H9 (cell line): ENCODE data around the gene FAM83F. TPM values are rescaled to one million over a fixed set of nuclear protein-coding genes. Genes with fewer than 3 reads are reported as not detected.

Experiments used
- DNase-seq: peaks from one replicate; pipeline ENCODE4 v3.0.0-alpha.2; 2017
- H2AFZ ChIP-seq: one replicate; pipeline ENCODE4 v1.6.1; 2013; ENCODE audit warnings: mild to moderate bottlenecking, low read length, control low read depth, moderate library complexity
- H2AK5ac ChIP-seq: 2 replicates; pipeline ENCODE4 v1.6.1; 2013; ENCODE audit warnings: low read length, control low read depth, mixed read lengths; ENCODE audit not compliant: insufficient read length
- H2BK120ac ChIP-seq: one replicate; pipeline ENCODE4 v1.6.1; 2013; ENCODE audit warnings: low read depth, mild to moderate bottlenecking, low read length, control low read depth, inconsistent platforms; ENCODE audit not compliant: poor library complexity, severe bottlenecking
- H2BK12ac ChIP-seq: 2 replicates; pipeline ENCODE4 v1.6.1; 2013; ENCODE audit warnings: low read length, control low read depth, mixed read lengths, low read depth; ENCODE audit not compliant: insufficient read length
- H2BK15ac ChIP-seq: 2 replicates; pipeline ENCODE4 v1.6.1; 2013; ENCODE audit warnings: low read depth, low read length, control low read depth
- H2BK20ac ChIP-seq: one replicate; pipeline ENCODE4 v1.6.1; 2013; ENCODE audit warnings: low read depth, mild to moderate bottlenecking, low read length, control low read depth, inconsistent platforms; ENCODE audit not compliant: poor library complexity, severe bottlenecking
- H2BK5ac ChIP-seq: 2 replicates; pipeline ENCODE4 v1.6.1; 2013; ENCODE audit warnings: low read length, control low read depth, mixed read lengths; ENCODE audit not compliant: insufficient read length
- H3K14ac ChIP-seq: 2 replicates; pipeline ENCODE4 v1.6.1; 2013; ENCODE audit warnings: low read length, control low read depth; ENCODE audit not compliant: insufficient read depth
- H3K18ac ChIP-seq: 2 replicates; pipeline ENCODE4 v1.6.1; 2013; ENCODE audit warnings: low read depth, mild to moderate bottlenecking, mixed read lengths, low read length, control low read depth; ENCODE audit not compliant: insufficient read length
- H3K23ac ChIP-seq: 2 replicates; pipeline ENCODE4 v1.6.1; 2013; ENCODE audit warnings: low read length, control low read depth, mixed read lengths, low read depth; ENCODE audit not compliant: insufficient read length
- H3K23me2 ChIP-seq: 2 replicates; pipeline ENCODE4 v1.6.1; 2013; ENCODE audit warnings: low read depth, mild to moderate bottlenecking, mixed read lengths, low read length, control low read depth; ENCODE audit not compliant: insufficient read length, poor library complexity, severe bottlenecking
- H3K27ac ChIP-seq: 2 replicates; pipeline ENCODE4 v1.5.1; 2013; ENCODE audit warnings: low read length, control low read depth, mixed read lengths, low read depth; ENCODE audit not compliant: insufficient read length
- H3K27me3 ChIP-seq: 2 replicates; pipeline ENCODE4 v1.6.1; 2013; ENCODE audit warnings: low read length, control low read depth, inconsistent platforms; ENCODE audit not compliant: insufficient read depth
- H3K4ac ChIP-seq: 2 replicates; pipeline ENCODE4 v1.6.1; 2013; ENCODE audit warnings: low read depth, mild to moderate bottlenecking, control low read depth, inconsistent platforms, low read length, moderate library complexity
- H3K4me1 ChIP-seq: 2 replicates; pipeline ENCODE4 v1.6.1; 2013; ENCODE audit warnings: low read length, control low read depth, inconsistent platforms; ENCODE audit not compliant: insufficient read depth
- H3K4me2 ChIP-seq: 2 replicates; pipeline ENCODE4 v1.6.1; 2013; ENCODE audit warnings: low read length, control low read depth, mixed read lengths; ENCODE audit not compliant: insufficient read length, insufficient read depth
- H3K56ac ChIP-seq: 2 replicates; pipeline ENCODE4 v1.6.1; 2013; ENCODE audit warnings: low read depth, mild to moderate bottlenecking, mixed read lengths, low read length, control low read depth; ENCODE audit not compliant: insufficient read length
- H3K79me1 ChIP-seq: 2 replicates; pipeline ENCODE4 v1.6.1; 2013; ENCODE audit warnings: low read depth, mild to moderate bottlenecking, moderate library complexity, low read length, control low read depth, inconsistent platforms; ENCODE audit not compliant: insufficient read depth, poor library complexity, severe bottlenecking
- H3K79me2 ChIP-seq: 2 replicates; pipeline ENCODE4 v1.6.1; 2013; ENCODE audit warnings: low read length, control low read depth, inconsistent platforms; ENCODE audit not compliant: insufficient read depth
- H3K9ac ChIP-seq: 2 replicates; pipeline ENCODE4 v1.6.1; 2013; ENCODE audit warnings: low read length, control low read depth, mixed read lengths; ENCODE audit not compliant: insufficient read length; ENCODE audit errors: extremely low read depth
- H3K9me3 ChIP-seq: one replicate; pipeline ENCODE4 v1.6.1; 2013; ENCODE audit warnings: low read depth, low read length, inconsistent platforms; ENCODE audit not compliant: control insufficient read depth
- H3T11ph ChIP-seq: one replicate; pipeline ENCODE4 v1.6.1; 2013; ENCODE audit warnings: mild to moderate bottlenecking, low read length, control low read depth, inconsistent platforms
- H4K20me1 ChIP-seq: one replicate; pipeline ENCODE4 v1.6.1; 2013; ENCODE audit not compliant: control insufficient read depth, insufficient read length, insufficient read depth
- H4K5ac ChIP-seq: 2 replicates; pipeline ENCODE4 v1.6.1; 2013; ENCODE audit warnings: low read depth, mild to moderate bottlenecking, mixed read lengths, low read length, control low read depth; ENCODE audit not compliant: insufficient read length
- H4K8ac ChIP-seq: replicated peaks from 2 replicates; pipeline ENCODE4 v1.6.1; 2013; ENCODE audit warnings: low read length, control low read depth, mixed read lengths, low read depth; ENCODE audit not compliant: insufficient read length
- H4K91ac ChIP-seq: 2 replicates; pipeline ENCODE4 v1.6.1; 2013; ENCODE audit warnings: low read depth, mild to moderate bottlenecking, moderate library complexity, mixed read lengths, low read length, control low read depth; ENCODE audit not compliant: insufficient read length
- H3K27ac Mint-ChIP-seq, 3 experiments: 2 replicates in 2 of 3; 3 replicates in 1 of 3; pipeline ENCODE4 v1.8.0; 2020 to 2021; ENCODE audit warnings: mixed read lengths in 3 of 3, mild to moderate bottlenecking in 1 of 3, moderate library complexity in 1 of 3
- H3K27me3 Mint-ChIP-seq: 2 replicates; pipeline ENCODE4 v1.8.0; 2021; ENCODE audit warnings: low read depth, mild to moderate bottlenecking, moderate library complexity, mixed read lengths
- H3K36me3 Mint-ChIP-seq, 3 experiments: 2 replicates in 2 of 3; 3 replicates in 1 of 3; pipeline ENCODE4 v1.8.0; 2020 to 2021; ENCODE audit warnings: low read depth in 3 of 3, mixed read lengths in 3 of 3; ENCODE audit not compliant: insufficient read depth in 1 of 3
- H3K4me1 Mint-ChIP-seq, 2 experiments: 2 replicates each; pipeline ENCODE4 v1.8.0; 2020; ENCODE audit warnings: mixed read lengths in 2 of 2
- H3K4me3 Mint-ChIP-seq, 2 experiments: 2 replicates in 1 of 2; 3 replicates in 1 of 2; pipeline ENCODE4 v1.8.0; 2020 to 2021; ENCODE audit warnings: mild to moderate bottlenecking in 2 of 2, mixed read lengths in 2 of 2, moderate library complexity in 1 of 2
- H3K9me3 Mint-ChIP-seq, 2 experiments: 2 replicates in 1 of 2; 3 replicates in 1 of 2; pipeline ENCODE4 v1.8.0; 2020; ENCODE audit warnings: mild to moderate bottlenecking in 2 of 2, mixed read lengths in 2 of 2, moderate library complexity in 1 of 2
- CTCF ChIP-seq: fragments of 200-600 bp; sonication (generic); conservative IDR thresholded peaks from 3 replicates; pipeline ENCODE4 v1.8.0; 2021; ENCODE audit warnings: antibody characterized with exemption, mild to moderate bottlenecking
- WGBS: extraction: QIAGEN DNeasy Blood & Tissue Kit; methylation state at CpG from one replicate; pipeline ENCODE4 v1.1.7; 2013; ENCODE audit warnings: missing lambda C conversion rate, low lambda C conversion rate, mixed read lengths; ENCODE audit not compliant: insufficient read length; ENCODE audit errors: extremely low coverage; 5-methylcytosine and 5-hydroxymethylcytosine counted together
- total RNA-seq: library from RNA; stranded (reverse); gene quantifications from 2 replicates; pipeline ENCODE4 v1.2.1, GENCODE V29; 2021

The FAM83F gene
- total RNA-seq, 1 experiment from 2014 or later = 17.4 TPM

GRCh38 chr22:39970742-39971141, 24.0 kb upstream of the FAM83F start:
- Histone ChIP-seq H3K56ac (no peak overlapping the region), H3K23me2 (no peaks in the 10 kb centered on the region), H2AFZ (no peak overlapping the region), H3K4me1 (no peaks in the 10 kb centered on the region), H2BK120ac (no peak overlapping the region), H4K8ac (no peak overlapping the region), H2BK20ac (no peak overlapping the region), H3K23ac (no peak overlapping the region), H3K14ac (no peak overlapping the region), H3K9me3 (no peaks in the 10 kb centered on the region), H2AK5ac (no peak overlapping the region), H4K5ac (no peak overlapping the region), H3K79me2 (no peaks in the 10 kb centered on the region), H3K79me1 (no peaks in the 10 kb centered on the region), H3K4ac (no peak overlapping the region), H4K91ac (no peak overlapping the region), H2BK15ac (no peak overlapping the region), H3K27ac (no peak overlapping the region), H3T11ph (no peak overlapping the region), H2BK12ac (no peak overlapping the region), H3K4me2 (no peak overlapping the region), H3K18ac (no peak overlapping the region), H3K9ac (no peak overlapping the region), H3K27me3 (no peaks in the 10 kb centered on the region), H4K20me1 (no peaks in the 10 kb centered on the region), H2BK5ac (no peak overlapping the region)
- no peak overlapping the region for H3K4me3 Mint-ChIP-seq
- no peaks in the 10 kb centered on the region for H3K36me3 Mint-ChIP-seq
- H3K4me1 Mint-ChIP-seq = peaks cover 16 to 25% of the 10 kb centered on the region in 2 experiments
- no peak for DNase-seq
- H3K27ac Mint-ChIP-seq = no peak overlapping the region
- H3K27me3 Mint-ChIP-seq = peaks cover 34% of the 10 kb centered on the region
- no peaks in the 10 kb centered on the region for H3K9me3 Mint-ChIP-seq
- no CpG with 5 or more reads among the region's 10 CpGs for WGBS
- no peak for TF ChIP-seq CTCF
